Skeletal muscle satellite cell (primary cell): ENCODE measurements around the gene OLFML2A. TPM values are rescaled to one million over a fixed set of nuclear protein-coding genes. Genes with fewer than 3 reads are reported as not detected.
"Not testable (repeated sequence)": the region's sequence is repeated elsewhere in the genome, so short reads cannot be mapped to it uniquely, and the experiment has no call there.

Experiments
- H3K27me3 ChIP-seq: 2 replicates; pipeline ENCODE4 v1.7.0; 2013; ENCODE audit warnings: low read length; ENCODE audit not compliant: control insufficient read depth, insufficient read depth
- H3K36me3 ChIP-seq: 2 replicates; pipeline ENCODE4 v1.7.0; 2013; ENCODE audit warnings: mild to moderate bottlenecking, control low read depth, low read length; ENCODE audit not compliant: insufficient read depth
- H3K4me1 ChIP-seq: 2 replicates; pipeline ENCODE4 v1.7.0; 2013; ENCODE audit warnings: low read length; ENCODE audit not compliant: control insufficient read depth, insufficient read depth
- H3K4me2 ChIP-seq: 2 replicates; pipeline ENCODE4 v1.7.0; 2013; ENCODE audit warnings: mild to moderate bottlenecking, low read length
- H3K4me3 ChIP-seq: 2 replicates; pipeline ENCODE4 v1.7.0; 2013; ENCODE audit warnings: low read length
- H3K9ac ChIP-seq: 2 replicates; pipeline ENCODE4 v1.7.0; 2013; ENCODE audit warnings: mild to moderate bottlenecking, low read depth, low read length, moderate library complexity
- H3K9me3 ChIP-seq: replicated peaks from 2 replicates; pipeline ENCODE4 v1.7.0; 2013; ENCODE audit warnings: mild to moderate bottlenecking, control low read depth, low read length
- total RNA-seq: library from RNA; depleted of rRNA; stranded (reverse); fragments of >200 nt; gene quantifications from 2 replicates; pipeline ENCODE4 v1.2.3, GENCODE V29; 2012; rRNA removed

Gene OLFML2A
- 3.8 and 17.3 TPM in 2 replicates for total RNA-seq

DNA sequence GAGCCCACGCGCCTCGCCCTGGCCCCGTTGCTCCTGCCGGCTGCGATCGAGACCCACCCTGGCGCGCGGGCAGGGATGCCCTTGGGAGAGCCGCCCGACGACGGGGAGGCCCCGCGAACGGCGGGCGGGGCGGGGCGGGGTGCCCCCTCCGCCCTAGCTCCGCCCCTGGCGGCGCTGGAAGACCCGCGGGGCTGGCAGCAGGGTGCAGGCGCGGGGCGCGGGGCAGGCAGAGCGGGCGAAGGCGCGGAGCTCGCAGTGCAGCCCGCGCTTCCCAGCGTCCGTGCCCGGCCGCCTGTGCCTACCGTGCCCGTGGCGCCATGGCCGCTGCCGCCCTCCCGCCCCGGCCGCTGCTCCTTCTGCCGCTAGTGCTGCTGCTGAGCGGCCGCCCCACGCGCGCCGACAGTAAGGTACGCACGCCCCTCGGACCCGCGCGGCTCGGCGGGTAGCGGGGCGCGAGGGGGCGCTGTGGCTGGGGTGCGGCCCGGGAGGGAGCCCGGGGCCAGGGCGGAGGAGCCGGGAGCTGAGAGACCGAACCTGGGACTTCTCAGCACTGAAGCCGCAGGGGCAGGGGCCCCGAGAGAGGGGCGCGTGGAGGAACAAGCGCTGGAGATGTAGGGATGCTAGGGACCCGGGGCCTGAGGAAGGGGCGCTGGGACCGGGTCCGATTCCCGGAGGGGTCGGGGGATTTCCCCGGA is at the start of gene OLFML2A:
Gene OLFML2A (plus strand): TSS at position 180 of the 695 bp plus-strand sequence. CDS start 138 bp downstream, at position 318.
- H3K9ac ChIP-seq, result peak within 1 kb of the TSS; percentile 76
- H3K9me3 ChIP-seq, result no peaks in the 10 kb centered on the region
- peaks cover 39% of the 10 kb centered on the region for H3K4me1 ChIP-seq
- H3K36me3 ChIP-seq, result no peaks in the 10 kb centered on the region
- H3K4me3 ChIP-seq, result peak within 1 kb of the TSS; percentile 72
- no peaks in the 10 kb centered on the region for H3K27me3 ChIP-seq
- peak within 1 kb of the TSS; percentile 90 for H3K4me2 ChIP-seq

DNA sequence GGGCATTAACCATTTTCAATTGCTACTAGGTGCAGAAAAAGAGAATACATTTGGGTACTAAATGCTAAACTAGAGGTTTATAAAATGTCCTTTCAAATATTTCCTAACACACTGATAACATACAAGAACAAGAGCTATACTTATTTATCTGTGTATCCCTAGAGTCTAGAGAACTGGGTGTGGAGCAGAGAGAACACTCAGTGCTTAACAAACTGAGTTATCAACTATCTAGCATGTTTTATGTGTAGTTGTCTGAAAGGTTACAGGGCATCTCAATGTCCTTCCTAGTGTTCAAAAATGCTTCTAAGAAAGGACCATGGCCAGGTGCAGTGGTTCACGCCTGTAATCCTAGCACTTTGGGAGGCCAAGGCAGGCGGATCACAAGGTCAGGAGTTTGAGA is 46.2 kb upstream of the OLFML2A start:
- Histone ChIP-seq H3K9ac (no peak overlapping the region), H3K27me3 (no peaks in the 10 kb centered on the region), H3K4me1 (peaks cover 11% of the 10 kb centered on the region), H3K9me3 (no peaks in the 10 kb centered on the region), H3K36me3 (no peaks in the 10 kb centered on the region), H3K4me2 (no peak overlapping the region), H3K4me3 (no peak overlapping the region)

- H3K4me1 ChIP-seq, result peaks cover 11% of the 10 kb centered on the region
- H3K4me2 ChIP-seq, result no peak overlapping the region
- H3K4me3 ChIP-seq, result no peak overlapping the region
- H3K9ac ChIP-seq, result no peak overlapping the region
- no peaks in the 10 kb centered on the region for H3K36me3 ChIP-seq
- no peaks in the 10 kb centered on the region for H3K27me3 ChIP-seq
- no peaks in the 10 kb centered on the region for H3K9me3 ChIP-seq
Observed at GRCh38 chr9:124733964-124734740, 42.8 kb upstream of the OLFML2A start.

DNA sequence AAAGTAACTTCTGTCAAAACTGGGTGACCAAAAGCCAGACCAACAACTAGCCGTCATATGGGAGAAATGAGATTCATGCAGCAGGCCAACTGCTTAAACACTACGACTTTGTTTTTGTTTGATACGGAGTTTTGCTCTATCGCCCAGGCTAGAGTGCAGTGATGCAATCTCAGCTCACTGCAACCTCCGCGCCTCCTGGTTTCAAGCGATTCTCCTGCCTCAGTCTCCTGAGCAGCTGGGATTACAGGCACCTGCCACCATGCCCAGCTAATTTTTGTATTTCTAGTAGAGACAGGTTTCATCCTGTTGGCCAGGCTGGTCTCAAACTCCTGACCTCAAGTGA is 42.2 kb upstream of the OLFML2A start:
- H3K9me3 ChIP-seq, H3K4me3 ChIP-seq, H3K36me3 ChIP-seq: not testable (repeated sequence)

DNA sequence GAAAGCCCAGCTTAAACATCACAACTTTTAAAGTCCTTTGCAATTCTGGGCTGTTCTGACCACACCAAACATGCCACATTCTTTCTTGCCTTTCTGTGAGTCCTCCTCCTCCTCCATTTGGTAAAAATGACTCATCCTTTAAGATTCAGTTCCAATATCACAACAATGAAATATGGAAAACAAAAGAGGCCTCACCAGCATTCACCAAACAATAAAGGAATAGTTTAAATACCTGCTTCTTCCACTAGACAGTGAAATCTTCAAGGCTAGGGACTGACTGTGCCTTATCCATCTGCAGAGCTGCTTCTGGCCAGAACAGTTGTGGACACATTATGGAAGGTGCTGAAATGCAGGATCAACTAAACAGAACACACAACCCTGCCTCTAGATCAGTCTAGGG is 41.8 kb upstream of the OLFML2A start:
- H3K9ac ChIP-seq, result no peak overlapping the region
- no peak overlapping the region for H3K4me3 ChIP-seq
- no peaks in the 10 kb centered on the region for H3K27me3 ChIP-seq
- H3K36me3 ChIP-seq, result no peaks in the 10 kb centered on the region
- H3K4me1 ChIP-seq, result peaks cover 11% of the 10 kb centered on the region
- peak overlapping the region; percentile 8 for H3K4me2 ChIP-seq
- no peaks in the 10 kb centered on the region for H3K9me3 ChIP-seq

More for the DNA sequence above, 42.2 kb upstream of the OLFML2A start:
- Histone ChIP-seq H3K4me1 (peaks cover 11% of the 10 kb centered on the region), H3K4me2 (peak overlapping the region; percentile 8)
- not testable (repeated sequence) for H3K27me3 ChIP-seq, H3K9ac ChIP-seq

- H3K9me3 ChIP-seq, H3K4me2 ChIP-seq: not testable (repeated sequence)
- H3K4me1 ChIP-seq, result peaks cover 11% of the 10 kb centered on the region
Observed at GRCh38 chr9:124738075-124738474, 38.9 kb upstream of the OLFML2A start.

GRCh38 chr9:124739360-124739759 is 37.6 kb upstream of the OLFML2A start:
- H3K27me3 ChIP-seq, result no peaks in the 10 kb centered on the region
- no peak overlapping the region for H3K4me3 ChIP-seq
- no peaks in the 10 kb centered on the region for H3K36me3 ChIP-seq
- peaks cover 11% of the 10 kb centered on the region for H3K4me1 ChIP-seq
- no peaks in the 10 kb centered on the region for H3K9me3 ChIP-seq
- H3K9ac ChIP-seq, result no peak overlapping the region
- no peak overlapping the region for H3K4me2 ChIP-seq

More at GRCh38 chr9:124738075-124738474, 38.9 kb upstream of the OLFML2A start:
- not testable (repeated sequence) for H3K4me3 ChIP-seq, H3K9ac ChIP-seq, H3K27me3 ChIP-seq, H3K36me3 ChIP-seq

GRCh38 chr9:124741149-124741548 is 35.8 kb upstream of the OLFML2A start:
- Histone ChIP-seq H3K4me3 (no peak overlapping the region), H3K4me1 (no peaks in the 10 kb centered on the region), H3K27me3 (no peaks in the 10 kb centered on the region), H3K4me2 (no peak overlapping the region), H3K36me3 (no peaks in the 10 kb centered on the region), H3K9ac (no peak overlapping the region), H3K9me3 (no peaks in the 10 kb centered on the region)

DNA sequence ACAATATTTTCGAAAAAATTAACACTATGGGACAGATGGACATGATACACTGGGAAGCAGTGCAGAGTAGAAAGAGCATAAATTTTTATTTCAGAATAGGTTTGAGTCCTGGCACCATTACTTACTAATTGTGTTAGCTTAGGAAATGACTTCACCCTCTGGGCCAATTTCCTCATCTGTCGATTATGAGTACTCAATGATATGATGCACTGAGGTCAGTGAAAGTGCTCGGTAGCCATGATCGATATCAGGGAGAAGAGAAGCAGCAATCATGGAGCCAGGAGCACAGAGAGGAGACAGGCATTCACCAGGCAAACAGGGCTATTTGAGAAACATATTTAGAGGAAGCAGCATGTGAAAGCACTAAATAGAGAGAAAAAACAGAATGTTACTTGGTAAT is 35.3 kb upstream of the OLFML2A start:
- Histone ChIP-seq H3K4me2 (no peak overlapping the region), H3K27me3 (no peaks in the 10 kb centered on the region), H3K4me3 (no peak overlapping the region), H3K9ac (no peak overlapping the region), H3K9me3 (no peaks in the 10 kb centered on the region), H3K4me1 (no peaks in the 10 kb centered on the region), H3K36me3 (no peaks in the 10 kb centered on the region)

DNA sequence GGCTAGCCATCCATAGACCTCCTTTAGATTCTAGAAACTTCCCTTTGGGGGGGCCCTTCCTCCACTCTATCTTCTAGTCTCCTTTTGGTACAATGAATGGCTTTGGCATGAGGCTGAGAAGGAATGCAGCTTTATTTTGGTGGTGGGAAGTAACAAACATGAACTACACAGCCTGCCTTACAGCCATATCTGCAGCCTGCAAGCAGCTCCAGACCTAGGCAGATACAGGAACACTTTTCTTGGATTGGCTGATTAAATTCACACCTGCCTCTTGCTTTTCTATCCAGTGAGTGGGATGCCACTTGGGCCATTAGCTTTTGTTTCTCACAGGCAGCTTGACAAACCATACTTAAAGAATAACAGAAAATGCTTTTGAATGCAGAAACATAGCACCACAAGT is 34.0 kb upstream of the OLFML2A start:
- no peaks in the 10 kb centered on the region for H3K4me1 ChIP-seq
- no peak overlapping the region for H3K4me3 ChIP-seq
- no peak overlapping the region for H3K9ac ChIP-seq
- H3K9me3 ChIP-seq, result no peaks in the 10 kb centered on the region
- H3K4me2 ChIP-seq, result no peak overlapping the region
- H3K36me3 ChIP-seq, result no peaks in the 10 kb centered on the region
- no peaks in the 10 kb centered on the region for H3K27me3 ChIP-seq

- H3K4me1 ChIP-seq, result no peaks in the 10 kb centered on the region
- H3K27me3 ChIP-seq, result no peaks in the 10 kb centered on the region
- H3K36me3 ChIP-seq, result no peaks in the 10 kb centered on the region
- H3K9me3 ChIP-seq, result no peaks in the 10 kb centered on the region
- no peak overlapping the region for H3K4me2 ChIP-seq
- H3K4me3 ChIP-seq, result no peak overlapping the region
- no peak overlapping the region for H3K9ac ChIP-seq
Observed at GRCh38 chr9:124743686-124744348, 33.1 kb upstream of the OLFML2A start.
